ENCODE measurements around the gene SH3GL2.

SH3GL2 gene

DNA sequence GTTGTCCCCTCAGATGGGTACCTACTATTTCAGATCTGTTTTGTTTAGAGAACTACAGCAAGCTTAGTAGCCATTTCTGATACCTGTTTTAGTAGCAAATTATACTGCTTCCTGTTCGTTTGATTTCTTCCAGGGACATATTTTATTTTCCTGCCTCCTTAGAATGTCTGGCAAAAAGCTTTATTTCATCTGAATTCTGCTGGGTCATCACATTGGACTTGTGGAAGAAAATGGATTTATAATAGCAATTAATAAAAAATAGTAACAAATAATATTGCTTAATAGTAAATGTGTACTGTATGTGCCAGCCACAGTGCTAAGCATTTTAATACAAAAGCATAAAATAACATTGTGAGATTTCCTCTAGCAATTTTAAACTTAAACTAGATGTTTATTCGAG is 79.4 kb downstream of the SH3GL2 start:
- no peak for DNase-seq (ENCODE audit: low read depth)

DNA sequence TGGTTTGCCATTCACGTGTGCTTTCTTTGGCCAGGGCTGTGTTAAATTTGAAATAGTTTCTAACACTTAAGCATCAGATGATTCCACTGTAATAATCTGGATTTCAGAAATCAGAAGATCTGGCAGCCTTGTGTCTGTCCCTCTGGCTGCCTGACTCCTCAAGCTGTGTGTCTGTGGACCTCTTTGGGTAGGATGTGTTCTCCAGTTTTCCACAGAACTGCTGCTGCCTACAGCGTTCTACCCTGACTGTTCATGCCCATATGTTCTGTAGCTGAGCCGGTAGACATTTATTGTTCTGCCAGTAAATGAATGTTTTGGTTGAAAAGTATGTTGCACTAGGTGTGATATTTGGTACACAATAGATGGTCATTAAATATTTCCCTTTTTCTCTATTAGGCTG is 81.3 kb downstream of the SH3GL2 start:
- DNase-seq (ENCODE audit: low read depth): no peak

DNA sequence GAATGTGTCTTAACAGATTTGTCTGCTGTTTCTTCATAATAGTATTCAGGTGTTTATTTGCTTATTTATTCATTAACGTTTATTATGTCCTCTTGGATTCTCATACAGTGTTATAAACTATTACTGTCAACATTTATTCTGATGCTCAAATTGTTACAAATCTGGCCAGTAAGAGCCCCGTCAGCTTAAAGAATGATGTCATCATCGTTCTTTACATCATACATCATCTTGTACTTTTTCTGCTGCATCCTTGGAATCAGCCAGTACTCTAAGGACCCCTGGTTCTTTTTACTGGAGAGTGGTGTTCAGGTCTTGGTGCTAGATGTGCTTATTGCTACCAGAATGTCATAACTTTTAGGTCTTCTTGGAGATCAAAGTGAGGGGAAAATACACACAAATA is 86.6 kb downstream of the SH3GL2 start:
- DNase-seq (ENCODE audit: low read depth): no peak

DNA sequence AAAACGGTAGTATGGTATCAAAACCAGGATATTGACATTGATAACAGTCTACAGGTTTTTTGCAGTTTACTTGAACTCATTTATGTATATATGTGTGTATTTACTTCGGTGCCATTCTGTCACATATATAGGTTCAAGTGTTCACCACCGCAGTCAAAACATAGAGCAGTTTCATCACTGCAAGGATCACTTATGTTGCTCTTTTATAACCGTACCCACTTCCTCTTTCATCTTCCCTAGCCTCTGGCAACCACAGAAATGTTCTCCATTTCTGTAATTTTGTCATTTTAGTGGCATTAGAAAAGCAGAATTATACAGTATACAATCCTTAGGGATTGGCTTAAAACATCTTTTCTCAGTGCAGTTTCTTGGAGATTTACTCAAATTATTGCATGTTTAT is 90.3 kb downstream of the SH3GL2 start:
- no peak for DNase-seq (ENCODE audit: low read depth)

DNA sequence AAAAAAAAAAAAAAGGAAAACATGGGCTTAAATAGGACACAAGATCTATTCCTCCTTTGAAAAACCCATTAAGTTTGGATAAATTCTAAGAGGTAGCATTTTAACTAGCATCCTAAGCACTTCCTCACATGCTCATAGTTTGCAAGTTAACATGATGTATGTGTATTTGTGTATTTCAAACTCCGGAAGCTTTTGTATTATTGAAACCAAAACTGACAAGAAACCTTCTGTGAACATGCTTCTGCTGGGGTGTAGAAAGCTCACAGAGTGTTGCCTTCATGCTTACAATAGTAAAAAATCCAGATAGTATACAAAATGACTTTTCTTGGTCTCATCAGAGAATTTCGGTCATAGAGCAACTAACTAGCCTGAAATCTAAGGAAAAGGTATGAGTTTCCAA is 103.8 kb downstream of the SH3GL2 start:
- DNase-seq (ENCODE audit: low read depth): no peak

DNA sequence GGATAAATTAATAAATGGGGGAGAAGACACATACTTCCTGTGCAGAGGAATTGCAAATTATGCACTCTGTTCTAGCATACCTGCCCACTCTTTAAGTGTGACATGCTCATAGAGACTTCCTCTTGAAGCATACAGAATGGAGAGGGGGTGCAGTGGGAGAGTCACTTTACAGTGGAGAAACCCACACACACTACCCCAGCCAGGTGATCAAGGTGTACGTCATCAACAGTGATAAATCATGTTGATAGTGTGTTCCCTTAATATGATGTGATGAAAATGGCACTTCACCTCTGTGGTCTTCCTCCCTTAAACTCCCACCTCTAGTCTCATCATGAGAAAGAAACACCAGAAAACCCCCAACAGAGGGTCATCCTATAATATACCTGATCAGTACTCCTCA is 110.0 kb downstream of the SH3GL2 start:
- DNase-seq (ENCODE audit: low read depth): no peak

DNA sequence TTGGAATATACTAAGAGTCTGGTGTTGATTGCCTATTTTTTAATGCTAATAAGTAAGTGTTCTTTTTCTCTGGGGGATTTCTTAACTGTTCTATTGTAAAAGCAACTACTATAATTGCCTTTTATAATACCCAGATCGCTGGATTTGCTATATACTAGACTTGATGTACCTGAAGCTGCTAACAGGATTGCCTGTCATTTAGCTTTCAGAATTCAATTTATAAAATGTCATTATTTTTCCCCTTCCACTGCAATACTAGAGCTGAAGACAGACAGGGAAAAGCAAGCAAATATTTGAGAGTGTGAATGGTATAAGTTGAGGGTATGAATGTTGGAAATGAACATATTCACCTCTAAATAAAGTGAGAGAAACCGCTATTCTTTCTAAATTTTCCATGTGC is 115.5 kb downstream of the SH3GL2 start:
- DNase-seq (ENCODE audit: low read depth): no peak

DNA sequence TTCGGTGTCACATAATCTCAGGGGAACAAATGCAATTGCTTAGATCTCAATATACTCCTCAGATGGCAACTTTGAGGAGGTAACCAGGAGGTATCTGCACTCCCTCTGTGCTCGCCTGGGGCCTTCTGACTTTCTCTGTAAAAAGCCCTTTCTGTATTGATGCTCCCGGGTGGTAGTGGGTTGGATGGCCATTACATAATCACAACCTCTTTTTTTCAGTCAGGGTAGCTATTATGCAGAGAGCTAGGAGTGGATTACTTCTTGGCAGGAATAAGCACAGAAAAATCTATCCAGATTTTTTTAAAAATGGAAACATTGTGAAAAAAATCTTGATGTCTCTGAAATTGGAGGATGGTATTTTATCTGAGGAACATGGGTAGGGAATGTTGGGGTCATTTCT is 116.6 kb downstream of the SH3GL2 start:
- DNase-seq (ENCODE audit: low read depth): no peak

DNA sequence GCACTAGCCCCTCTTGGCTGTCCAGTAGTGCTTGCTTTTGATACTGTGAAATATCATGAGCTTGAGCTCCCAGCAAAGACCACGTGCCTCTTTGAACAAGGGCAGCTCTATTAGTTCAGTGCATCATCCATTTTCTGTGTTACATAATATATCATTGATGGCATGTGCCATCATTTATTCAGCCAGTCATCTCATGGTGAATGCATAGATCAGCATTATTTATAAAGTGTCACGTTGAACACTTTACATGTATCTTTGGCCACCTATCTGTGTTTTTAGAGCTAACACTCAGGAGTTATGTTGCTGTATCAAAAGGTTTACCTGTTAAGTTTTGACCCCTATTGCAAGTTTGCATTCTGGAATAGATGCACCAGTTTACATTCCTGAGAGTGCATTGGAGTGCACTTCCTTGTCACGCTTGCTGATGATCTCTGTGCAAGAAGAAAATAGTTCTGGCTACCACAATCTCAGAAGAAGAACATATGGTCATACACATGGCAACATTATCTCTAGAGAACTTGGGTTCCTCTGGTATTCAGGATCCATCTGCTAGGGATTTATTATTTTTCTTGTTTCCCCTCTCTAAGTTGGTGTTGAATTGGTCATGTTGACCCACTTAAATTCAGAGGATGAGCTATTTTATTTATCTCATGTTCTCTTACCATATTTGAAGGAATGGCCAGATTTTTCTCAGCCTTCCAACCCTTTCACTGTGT is 120.9 kb downstream of the SH3GL2 start:
- DNase-seq (ENCODE audit: low read depth): no peak

DNA sequence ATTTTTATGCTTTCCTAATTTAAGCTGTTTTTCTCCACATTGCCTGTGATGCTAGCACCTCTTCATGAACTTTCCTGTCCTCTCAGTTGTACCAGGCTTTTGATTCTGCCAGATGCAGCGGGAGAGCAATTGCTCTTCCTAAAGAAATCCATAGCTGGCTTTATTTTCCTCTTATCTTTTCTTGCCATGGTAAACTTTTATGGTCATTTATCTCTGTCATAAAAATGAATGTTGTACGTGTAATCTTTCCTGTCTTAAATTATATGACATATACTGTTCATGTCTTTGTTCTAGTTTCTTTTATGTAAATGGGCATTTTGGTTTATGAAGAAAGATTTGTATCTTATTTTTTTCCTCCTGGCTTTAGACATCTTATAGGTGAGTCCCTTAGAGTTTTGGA is 127.5 kb downstream of the SH3GL2 start:
- no peak for DNase-seq (ENCODE audit: low read depth)

DNA sequence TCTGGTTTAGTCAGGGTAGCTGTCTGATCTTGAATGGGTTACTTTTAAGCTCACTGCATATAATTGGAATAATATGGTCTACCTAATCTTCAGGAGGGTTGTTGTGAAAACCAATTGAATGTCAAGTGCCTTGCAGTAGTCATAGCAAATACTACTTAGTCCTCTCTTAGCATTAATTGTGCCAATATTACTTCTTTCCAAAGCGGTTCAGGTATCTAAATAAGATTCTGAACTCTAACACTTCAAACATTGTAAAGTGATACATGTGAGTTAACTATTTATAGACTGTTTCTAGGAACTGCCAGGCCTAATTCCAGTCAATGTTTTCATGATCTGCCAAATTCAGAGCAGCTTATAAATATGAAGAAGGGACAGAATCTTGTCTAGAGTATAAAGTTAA is 140.2 kb downstream of the SH3GL2 start:
- DNase-seq (ENCODE audit: low read depth): no peak

DNA sequence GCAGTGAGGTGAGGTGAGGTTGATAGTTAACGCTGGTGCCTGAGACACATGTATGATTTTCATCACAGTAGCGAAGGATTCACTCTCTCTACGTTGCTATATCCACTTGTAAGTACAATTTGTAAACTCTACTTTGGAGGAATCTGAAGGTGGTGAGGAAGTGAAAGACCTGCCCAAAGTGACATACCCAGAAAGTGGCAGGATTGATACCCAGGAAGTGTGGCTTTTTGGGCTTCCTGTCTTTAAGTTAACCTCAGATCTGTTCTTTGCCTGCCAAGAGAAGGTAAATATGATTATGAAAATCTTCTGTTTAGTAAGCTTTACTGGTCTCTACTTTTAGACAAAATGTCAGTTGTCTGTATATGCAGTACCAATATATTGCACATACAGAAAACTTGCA is 143.1 kb downstream of the SH3GL2 start:
- no peak for DNase-seq (ENCODE audit: low read depth)

DNA sequence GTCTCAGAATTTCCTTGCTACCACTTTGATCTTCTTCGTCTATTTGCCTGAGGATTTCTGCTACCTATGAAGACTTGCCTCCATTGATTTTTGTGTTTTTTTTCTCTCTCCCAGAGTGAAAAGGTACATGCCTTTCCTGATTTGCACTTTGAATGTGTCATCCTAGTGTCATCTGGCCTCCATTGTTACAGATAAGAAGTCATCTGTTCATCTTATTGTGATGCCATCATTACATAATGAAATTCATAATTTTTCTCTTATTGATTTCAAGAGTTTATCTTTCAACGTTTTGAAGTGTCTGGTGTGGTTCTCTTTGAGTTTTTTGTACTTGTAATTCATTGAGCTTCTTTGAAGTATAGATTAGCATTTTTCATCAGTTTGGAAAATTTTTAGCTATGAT is 144.8 kb downstream of the SH3GL2 start:
- DNase-seq (ENCODE audit: low read depth): no peak

DNA sequence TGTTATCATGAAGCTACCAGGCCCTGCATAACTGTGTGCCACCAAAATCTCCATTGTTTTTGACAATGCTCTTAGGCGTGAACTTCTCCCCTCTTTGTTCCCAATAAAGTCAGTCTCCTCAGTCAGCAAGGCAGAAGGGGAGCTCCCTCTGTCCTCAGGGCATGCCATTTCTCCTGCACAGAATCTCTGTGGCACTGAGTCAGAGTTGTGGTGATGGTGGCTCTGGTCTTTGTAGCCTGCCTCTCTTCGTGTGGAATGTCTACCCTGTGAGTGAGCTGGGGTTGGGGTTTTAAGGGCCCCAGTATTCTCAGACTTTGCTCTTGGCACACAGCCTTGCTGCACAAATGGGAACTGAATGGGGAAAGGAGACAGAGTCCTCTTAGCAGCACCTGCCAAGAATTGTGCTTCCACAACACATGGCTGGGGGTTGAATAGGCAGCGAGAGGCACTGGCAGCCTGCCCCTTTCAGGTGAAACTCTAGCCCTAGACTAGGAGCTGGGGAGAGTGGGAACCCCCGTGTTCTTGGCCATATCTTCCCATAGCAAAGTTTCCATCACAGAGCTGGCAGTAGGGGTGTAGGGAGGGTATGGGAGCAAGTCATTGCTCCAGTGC is 146.6 kb downstream of the SH3GL2 start:
- no peak for DNase-seq (ENCODE audit: low read depth)

DNA sequence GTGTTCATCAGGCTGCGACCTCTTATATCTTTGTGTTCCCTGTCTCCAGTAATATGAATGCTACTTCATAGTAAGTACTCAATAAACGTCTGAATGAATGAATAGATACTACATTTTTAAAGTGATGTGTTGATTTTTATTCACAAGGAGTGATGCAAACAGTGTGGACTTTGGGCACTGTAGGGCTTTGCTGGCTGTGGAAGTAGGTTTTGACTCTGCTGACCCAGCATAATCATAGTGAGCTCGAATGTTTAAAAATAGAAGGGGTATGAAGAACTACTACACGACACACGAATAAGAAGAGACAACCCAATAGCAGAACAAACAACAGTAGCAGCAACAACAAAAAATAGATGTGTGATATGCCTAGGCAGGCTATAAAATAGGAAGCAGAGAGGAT is 147.4 kb downstream of the SH3GL2 start:
- DNase-seq (ENCODE audit: low read depth): no peak

DNA sequence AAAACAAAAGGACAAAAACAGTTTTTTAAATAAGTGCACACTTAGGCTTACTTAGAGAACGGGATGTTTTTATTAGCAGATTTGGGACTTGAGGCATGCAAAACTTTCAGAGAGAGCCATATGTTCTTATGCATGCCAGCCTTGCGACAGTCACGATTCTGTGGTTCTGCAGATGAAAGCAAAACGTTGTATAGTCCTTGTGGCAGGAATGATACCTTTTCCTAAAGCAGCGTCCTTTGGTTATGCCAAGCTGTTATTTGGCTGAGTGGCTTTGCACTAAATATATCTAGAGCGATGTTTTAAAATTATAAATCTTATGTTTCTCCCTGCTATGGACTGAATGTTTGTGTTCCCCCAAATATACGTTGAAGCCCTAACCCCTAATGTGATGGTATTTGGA is 152.0 kb downstream of the SH3GL2 start:
- DNase-seq (ENCODE audit: low read depth): no peak

DNA sequence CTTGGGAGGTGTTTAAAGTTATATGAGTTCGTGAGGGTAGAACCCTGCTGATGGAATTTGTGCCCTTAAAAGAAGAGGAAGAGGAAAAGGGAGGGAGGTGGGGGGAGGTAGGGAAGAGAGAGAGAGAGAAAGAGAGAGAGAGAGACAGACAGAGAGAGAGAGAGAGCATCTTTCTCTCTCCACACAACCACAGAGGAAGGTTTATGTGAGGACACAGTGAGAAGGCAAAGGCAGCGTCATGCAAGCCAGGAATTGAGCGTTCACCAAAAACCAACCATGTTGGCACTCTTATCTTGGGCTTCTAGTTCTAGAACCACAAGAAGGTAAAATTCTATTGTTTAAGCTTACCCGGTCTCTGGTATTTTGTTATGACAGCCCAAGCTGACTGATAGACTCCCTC is 152.4 kb downstream of the SH3GL2 start:
- DNase-seq (ENCODE audit: low read depth): no peak

DNA sequence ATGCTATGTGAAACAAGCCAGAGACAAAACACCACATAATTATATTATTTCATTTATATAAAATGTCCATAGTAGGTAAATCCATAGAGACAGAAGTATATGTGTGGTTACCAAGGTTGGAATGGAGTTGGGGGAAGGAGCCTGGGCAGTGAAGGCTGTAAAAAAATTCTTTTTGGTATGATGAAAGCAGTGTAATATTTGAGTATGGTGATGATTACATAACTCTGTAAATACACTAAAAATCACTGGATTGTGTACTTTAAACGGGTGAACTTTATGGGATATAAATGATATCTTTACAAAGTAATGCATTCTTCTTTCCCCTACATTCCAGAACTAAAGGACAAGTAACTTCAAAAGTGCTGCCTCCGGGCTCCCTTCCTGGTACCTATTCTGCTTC is 155.8 kb downstream of the SH3GL2 start:
- DNase-seq (ENCODE audit: low read depth): no peak

DNA sequence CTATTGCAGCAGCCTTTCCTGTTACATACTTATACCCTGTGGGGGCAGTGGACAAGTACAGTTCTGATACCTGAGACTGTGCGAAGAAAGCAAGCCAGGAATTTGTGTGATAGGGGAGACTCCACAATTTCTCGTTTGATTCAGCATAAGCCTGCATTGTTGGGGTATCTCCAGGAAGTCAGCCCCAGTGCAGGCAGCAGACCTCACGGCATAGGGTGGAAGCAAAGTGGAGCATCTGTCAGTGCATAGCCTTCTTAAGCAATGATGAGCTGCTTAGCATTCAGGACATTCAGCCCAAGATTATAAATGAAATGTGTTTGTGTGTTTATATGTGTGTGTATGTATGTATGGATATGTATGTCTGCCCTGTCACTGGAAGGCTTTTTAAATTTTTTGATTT is 157.0 kb downstream of the SH3GL2 start:
- DNase-seq (ENCODE audit: low read depth): no peak

DNA sequence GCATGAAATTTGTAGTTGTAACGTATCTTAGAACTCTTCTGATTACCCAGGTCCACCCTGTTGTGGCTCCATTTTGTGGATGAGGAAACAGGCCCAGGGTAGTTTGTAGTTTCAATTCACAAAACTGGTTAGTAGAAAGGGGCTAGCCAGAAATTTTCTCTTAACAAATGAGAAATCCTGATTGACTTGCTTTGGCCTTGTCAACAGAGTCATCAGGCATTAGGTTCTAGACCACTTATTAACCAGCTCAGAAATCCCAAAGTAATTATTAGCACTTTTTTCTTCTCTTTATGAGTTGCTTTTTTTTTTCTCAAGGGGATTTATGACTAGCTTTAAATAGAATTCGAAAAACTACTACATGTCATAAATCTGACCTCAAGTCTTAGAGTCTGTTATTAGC is 160.2 kb downstream of the SH3GL2 start:
- DNase-seq (ENCODE audit: low read depth): no peak

DNA sequence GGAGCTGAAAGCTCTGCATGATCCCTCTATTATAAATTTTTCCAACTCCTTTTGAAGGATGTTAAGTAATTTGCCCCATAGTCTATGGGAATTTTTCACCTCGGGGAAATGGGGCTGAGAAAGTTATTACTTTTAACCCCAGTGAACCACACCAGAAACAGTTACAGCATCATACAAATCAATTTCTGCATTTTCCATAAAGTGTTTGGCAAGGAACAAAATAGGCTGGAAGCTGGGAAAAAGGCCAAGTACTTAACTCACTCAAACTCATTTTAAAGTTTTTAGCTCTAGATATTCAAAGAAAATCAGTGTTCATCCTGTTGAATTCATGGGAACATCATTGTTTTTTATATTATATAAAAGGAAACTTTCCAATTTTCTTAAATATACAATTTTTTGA is 160.9 kb downstream of the SH3GL2 start:
- DNase-seq (ENCODE audit: low read depth): no peak

DNA sequence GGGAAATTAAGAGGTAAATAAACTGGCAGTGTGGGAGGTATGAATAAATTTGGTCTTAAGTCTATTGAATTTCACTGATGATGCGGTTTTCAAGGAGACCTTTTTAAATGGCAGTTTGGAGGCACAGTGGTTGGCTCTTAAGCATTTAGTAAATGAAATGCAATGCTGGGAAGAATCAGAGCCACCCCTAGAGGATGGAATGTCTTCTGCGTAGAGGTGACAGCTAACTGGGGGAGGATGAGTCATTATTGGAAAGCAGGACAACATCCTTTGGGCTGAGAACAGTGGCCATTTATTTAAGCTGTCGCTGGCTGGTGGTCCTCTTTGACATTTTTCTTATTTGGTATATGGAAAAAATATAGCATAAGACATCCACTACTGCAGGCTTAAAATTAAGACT is 163.2 kb downstream of the SH3GL2 start:
- no peak for DNase-seq (ENCODE audit: low read depth)

DNA sequence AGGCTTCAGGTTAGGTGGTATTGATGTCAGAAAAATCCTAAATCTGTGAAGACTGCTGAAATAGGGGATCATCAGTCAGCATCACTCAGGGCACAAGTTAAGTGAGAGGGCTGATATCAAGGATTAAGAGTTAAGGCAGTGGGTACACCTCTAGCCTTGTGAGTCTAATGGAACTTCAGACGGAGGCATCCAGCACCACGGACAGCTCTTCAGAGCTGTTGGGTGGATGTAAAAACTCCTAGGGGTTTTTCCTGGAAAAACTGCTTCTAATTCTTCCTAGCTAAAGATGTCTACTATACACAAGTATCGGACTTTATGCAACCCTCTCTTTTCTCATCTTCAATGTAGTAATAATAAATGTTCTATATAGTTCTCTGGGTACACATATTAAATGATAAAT is 165.9 kb downstream of the SH3GL2 start:
- no peak for DNase-seq (ENCODE audit: low read depth)

DNA sequence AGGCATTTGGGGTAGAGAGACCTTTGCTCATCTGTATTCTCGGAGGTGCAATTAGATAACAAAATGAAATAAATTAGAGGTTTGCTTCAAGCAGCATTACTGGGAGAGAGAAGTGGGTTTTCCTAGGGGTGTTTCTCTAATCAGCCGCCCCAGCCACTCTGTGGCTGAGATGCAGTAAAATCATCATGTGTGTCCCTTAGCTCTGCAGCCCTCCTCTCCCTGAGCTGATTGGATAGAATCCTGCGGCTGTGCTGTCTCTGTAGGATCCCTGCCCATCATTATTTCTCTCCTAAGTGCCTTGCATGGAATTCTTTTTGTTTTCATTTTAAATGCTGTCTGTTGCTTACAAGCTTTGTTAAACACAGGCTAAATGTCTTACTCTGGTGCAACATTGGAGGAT is 171.4 kb downstream of the SH3GL2 start:
- DNase-seq (ENCODE audit: low read depth): no peak
